GM21619 (cell line): ENCODE results near the gene DAPK3.
"Not testable (repeated sequence)": the region's sequence is repeated elsewhere in the genome, so short reads cannot be mapped to it uniquely, and the experiment has no call there.

Experiments
- ATAC-seq: cut with Tn5 transposase; IDR thresholded peaks from one replicate; pipeline ENCODE4 v1.9.1; 2021; ENCODE audit not compliant: unreplicated experiment

The DAPK3 gene

DNA sequence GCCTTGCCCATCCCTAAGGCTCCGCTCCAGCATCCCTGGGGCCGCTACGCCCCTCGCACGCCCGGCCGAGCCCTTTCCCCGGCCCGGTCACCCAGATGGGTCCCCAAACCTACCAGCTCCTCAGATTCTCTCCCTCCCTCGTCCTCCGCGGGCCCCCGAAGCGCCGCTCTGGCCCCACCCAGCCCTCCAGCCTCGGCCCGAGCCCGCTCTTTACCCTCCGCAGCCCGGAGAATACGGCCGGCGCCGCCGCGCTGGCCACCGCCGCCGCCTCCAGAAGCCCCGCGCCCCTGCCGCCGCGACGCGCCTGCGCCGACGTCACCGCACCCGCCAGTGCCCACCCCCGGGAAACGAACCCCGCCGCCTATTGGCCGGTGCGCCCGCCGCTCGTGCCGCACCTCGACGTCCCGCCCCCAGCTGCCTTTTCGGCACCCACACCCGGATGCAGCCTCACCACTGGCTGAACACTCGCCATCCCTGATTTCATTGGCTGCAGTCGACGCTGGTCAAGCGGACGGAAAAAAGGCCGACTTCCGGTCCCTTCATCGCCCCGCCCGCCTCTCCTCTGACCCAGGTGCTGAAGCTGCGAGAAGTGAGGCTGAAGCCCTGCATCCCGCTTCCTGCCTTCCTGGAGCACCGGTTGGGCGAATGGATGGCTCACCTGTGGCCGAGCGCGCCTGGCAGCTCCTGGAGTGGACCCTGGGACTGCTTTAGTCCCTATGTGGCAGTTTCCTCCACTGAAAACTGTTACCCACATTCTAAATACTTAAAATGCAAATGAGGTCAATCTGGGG lies at the start of gene DAPK3:
Gene DAPK3, minus strand, starts transcription at position 292 of the 791 bp plus-strand sequence. CDS start 1,364 bp downstream, outside the sequence.
- ATAC-seq: peak; percentile 89

DNA sequence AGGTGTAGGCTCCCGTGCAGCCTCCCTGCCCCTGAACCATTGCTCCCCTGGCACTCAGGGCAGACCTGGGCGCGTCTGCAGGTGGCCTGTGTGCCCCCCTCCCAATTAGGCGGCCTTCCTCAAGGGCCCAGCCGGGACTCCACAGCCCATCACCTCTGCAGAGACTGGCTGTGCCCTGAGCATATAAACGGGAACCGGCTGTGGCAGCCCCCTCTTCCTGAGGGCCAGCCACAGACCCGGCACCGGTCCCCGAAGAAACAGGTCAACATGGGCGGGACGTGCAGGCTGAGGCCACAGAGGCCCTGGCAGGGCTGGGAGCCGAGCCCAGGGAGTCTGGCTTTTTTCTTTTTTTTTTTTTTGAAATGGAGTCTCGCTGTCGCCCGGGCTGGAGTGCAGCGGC lies 48.7 kb upstream of the DAPK3 start:
- ATAC-seq: no peak

DNA sequence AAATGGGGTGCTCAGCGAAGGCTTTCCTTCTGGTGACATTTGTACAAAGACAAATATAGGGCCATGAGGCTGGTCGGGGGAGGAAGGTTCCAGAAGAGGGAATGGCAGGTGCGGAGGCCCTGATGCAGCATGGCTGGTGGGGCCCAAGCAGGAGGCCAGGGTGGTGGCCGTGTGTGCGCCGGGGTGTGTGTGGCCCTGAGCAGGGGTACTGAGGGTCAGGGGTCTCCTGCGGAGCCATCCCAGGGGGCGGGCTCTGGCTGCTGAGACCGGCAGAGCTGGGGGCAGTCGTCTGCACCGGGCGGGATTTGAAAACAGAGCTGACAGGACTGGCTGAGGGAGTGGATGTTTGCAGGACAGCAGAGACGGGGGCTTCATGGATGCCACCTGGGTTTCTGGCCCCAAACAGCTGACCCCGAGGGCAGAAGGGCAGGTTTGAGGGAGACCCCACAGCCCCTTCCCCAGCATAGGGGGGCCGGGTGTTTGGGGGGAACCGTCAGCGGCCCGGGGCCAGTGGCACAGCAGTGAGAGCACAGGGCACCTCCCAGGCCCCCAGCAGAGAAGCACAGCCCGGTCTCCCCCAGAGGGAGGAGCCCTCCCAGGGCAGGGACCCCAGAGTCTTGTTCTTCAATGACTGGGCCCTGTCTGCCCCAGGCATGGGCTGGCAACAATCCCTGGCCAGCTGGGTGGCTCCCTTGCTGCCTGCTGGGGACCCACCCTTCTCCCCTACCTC lies 48.0 kb upstream of the DAPK3 start:
- no peak for ATAC-seq

DNA sequence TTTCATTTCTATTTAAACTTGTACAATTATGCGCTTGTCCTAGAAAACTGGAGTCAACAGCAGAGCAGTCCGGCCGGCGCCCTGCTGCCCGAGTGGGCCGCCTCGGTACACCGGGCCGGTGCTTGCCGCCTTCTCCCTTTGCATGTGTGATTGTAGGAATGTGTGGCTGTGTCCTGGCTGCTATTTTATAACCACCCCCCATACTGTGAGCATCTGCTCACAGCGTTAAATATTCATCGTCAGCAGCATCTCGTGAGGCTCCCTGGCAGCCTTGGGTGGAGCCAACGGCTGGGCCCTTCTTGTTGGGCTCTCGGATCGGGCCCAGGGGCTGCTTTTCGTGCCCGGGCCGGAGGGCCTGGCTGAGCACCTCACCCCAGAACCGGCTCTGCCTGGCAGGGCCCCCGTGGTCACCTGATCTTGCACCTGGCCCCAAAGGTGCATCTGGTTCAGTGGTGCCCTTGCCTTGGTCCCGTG lies 47.3 kb upstream of the DAPK3 start:
- ATAC-seq: no peak

DNA sequence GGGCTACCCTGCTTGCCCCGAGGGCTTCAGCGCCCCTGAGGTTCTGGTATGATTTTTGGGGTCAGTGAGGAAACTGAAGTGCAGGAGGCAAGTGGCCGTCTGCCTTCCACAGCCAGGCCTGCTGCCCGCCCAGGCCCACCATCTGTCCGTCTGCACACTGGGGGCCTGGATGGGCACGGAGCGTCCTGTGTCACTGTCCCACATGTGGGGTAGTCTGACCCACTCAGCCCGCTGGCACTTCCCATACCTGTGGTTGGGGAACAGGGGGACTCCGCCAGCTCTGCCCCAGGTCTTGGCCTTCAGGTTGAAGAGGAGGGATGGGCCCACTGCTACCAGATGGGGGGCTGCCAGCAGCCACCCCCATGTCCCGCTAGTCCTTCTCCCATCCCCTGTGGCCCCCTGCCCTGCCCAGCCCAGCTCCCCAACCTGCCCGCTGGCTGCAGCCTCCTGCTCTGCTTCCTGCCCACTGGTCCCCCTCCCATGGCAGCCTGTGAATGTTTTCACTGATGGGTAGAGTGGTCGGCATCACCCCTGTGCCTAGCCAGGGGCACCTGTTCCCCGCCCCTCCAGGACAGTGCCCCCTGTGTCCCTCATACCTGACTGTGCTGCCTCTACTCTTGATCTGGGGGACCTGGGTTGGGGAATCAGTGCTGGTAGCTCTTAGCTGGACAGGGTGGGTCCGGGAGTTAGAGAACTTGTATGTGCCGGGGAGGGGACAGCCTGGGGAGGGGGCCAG lies 46.2 kb upstream of the DAPK3 start:
- no peak for ATAC-seq

DNA sequence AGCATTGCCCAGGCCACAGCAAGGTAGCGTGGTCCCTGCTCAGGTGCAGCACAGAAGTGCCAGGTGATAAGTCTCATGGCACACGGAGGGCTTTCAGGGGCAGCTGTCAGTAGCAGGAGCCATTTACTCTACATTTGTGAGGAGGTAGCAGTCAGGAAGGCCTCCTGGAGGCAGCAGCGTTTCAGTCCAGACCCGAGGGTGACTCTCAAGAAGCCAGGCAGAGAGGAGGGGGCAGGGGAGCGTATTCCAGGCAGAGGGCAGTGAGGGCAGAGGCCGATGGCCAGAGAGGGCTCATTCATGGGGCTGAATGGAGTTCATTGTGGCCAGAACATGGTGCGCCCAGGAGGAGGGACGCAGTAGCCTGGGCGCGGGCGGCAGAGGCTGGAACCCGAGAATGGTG lies 45.6 kb upstream of the DAPK3 start:
- no peak for ATAC-seq

DNA sequence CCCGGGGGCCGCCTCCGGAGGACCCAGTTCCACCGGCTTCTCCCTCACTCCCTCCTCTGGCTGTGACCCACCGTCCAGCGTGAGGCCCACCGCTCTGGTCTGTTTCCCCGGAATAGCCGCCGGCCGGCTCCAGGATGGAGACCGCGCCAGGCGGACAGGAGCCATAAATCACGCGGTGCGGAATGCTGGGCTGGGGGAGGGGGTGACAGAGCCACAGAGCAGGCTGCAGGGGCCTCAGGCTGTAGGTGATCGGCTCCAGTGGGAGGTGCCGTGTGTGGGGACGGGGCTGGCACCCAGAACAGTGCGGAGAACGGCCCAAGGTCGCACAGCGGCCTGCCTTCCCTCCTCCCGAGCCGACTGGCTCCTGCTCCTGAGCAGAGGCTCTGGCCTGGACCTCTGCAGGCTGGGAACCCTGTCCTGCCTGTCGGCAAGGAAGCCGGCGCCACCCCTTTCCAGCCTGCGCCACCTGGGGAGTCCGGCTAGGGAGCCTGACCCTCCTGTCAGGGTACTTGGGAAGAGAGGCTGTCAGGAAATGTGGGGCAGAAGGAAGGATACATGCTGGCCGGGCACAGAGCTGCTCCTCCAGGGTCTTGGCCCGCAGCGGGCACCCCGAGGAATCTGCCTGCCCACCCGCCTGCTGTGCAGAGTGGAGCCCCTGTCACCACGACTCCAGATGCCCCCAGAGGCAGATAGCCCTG lies 45.0 kb upstream of the DAPK3 start:
- ATAC-seq: no peak

DNA sequence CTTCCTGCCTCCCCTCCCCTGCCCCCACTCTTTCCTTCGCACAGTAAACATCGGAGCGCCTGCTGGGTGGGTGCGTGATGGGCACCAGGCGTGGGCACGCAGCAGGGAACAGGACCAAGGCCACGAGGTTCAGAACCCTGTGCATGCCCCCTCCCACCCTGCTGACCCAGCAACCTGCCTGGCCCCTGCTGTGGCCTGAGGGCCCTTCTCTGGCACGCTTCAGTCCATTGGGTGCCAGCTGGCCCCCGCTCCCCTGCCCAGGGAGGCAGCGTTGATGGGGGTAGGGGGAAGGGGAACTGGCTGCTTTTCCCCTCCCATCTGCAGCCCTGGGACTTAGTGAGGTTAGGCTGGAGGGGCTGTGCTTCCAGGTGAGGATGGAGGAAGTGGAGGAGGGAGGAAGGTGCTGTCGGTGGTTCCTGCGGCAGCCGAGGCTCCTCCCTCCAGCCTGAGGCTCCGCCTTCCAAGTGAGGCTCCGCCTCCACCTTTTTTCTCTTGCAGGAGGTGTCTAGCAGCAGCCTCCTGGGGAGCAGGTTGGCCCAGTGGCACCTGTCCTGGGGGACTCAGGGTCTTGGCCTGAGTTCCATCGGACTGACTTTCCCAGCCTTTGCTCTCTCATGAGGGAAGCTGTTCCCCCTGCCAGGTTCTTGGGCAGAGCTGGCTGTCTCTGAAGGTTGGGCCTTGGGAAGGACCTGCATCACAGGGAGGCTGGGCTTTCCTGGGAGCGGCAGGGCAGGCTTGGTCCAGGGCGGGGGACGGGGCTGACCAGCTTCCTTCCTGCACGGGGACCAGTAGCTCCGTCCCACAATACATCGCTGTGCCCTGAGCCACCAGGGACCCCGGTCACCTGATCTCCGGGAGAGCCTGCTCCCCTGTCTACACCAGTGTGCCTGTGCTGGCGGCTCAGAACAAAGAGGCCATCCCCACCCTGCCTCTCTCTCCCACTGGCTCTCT lies 43.9 kb upstream of the DAPK3 start:
- ATAC-seq: no peak

DNA sequence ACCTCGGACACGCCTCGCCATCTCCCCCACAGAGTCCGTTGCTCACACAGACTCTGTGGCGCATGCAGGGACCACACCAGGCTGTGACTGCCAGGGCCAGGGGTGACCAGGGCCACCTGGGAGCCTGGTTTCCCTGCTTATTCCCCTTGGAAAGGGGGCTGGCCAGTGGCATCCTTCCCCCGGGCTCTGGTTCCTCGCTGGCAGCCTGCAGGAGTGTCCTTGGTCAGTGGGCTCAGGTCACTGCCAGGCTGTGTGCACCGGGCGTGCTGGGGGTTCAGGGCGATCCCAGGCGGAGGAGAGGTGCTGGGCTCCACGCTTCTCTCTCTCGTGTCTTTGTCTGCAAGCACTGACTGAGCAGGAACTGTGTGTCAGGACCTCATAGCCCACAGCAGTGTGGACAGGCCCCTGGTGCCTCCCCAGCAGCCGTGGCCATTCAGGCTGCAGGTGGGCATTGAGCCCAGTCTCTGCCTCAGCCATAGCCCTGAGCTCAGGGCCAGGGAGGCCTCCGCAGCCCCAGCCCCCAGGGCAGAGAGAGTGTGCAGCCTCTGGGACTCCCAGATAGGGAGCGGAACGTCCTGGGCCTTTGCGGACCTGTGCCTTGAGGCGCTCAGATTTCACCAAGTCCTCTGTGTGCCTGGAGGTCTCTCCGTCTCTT lies 43.1 kb upstream of the DAPK3 start:
- ATAC-seq: no peak

DNA sequence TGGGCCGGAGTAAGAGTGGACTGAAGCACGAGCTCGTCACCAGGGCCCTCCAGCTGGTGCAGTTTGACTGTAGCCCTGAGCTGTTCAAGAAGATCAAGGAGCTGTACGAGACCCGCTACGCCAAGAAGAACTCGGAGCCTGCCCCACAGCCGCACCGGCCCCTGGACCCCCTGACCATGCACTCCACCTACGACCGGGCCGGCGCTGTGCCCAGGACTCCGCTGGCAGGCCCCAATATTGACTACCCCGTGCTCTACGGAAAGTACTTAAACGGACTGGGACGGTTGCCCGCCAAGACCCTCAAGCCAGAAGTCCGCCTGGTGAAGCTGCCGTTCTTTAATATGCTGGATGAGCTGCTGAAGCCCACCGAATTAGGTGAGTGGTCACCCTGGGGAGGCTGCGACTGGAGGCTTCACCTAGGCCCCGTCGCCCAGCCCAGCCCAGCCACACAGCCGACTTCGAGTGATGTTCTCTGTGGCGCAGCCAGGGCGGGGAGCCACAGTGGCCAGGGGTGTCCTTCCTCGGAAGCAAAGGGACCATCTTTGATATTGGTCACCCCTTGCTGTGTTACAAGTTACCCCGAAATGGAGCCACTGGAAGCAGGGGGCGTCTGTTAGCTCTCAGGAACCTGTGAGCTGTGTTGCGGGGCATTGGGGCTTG lies 42.2 kb upstream of the DAPK3 start:
- ATAC-seq: no peak

DNA sequence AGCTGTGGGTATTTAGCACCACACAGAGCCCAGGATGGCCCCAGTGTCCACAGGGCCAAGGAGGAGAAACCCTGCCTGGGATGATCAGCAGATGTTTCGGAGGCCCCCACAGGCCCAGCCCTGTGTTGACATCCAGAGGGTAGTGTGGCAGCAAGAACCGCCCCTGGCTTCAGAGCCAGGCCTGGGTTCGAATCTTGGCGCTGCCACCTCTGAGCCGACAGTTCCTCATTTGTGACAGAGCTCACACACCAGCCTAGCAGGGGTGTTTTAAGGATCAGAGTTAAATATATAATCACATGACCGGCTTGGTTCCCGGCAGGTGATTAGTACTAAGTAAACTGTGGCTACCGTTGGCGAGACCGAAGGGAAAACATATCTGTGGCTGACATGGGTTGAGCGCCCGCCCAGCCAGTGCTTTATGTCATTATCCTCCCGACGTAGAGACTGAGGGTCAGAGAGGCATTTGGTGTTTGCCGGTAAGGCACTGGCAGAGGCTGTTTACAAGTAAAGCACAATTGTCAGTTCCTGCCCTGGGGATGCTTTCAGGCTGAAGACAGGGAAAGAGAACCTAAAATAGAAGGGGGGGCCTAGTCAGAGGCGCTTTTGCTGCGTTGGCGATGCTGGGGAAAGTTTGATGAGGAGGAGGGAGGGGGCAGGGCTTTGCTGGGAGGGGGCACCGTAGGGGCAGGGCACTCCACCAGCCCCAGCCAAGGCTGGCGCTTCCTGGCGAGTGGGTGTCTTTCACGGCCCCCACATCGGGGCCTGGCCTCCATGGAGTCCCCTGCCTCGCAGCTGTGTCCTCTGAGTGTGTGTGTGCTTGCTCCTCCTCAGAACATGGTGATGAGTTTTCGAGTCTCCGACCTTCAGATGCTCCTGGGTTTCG lies 41.4 kb upstream of the DAPK3 start:
- ATAC-seq: no peak

DNA sequence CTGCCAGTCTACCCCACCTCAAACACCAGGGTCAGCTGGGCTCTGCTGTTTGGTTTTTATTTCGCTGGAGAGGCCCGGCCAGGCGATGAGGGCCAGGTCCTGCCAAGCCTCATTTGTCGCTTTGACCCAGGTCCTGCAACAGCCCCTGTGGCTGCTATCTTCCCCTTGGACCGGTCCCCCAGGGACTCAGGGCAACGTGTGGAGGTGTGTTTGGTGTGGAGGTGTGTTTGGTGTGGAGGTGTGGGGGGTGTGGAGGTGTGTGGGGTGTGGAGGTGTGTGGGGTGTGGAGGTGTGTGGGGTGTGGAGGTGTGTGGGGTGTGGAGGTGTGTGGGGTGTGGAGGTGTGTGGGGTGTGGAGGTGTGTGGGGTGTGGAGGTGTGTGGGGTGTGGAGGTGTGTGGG lies 40.5 kb upstream of the DAPK3 start:
- not testable (repeated sequence) for ATAC-seq

DNA sequence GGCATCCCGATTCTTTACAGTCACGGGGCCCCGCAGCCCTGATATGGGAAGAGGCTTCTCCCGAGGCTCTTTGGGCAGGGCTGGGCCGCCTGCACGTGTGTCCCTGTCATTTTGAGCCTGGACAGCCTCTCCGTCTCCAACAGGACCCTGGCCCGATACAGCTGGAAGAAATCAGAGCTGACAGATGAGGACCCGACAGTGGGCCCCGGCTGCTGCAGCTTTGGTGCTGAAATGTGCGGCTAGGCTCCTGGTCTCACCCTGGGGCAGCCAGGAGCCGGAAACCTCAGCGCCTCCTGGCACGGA lies 39.9 kb upstream of the DAPK3 start:
- ATAC-seq: no peak

DNA sequence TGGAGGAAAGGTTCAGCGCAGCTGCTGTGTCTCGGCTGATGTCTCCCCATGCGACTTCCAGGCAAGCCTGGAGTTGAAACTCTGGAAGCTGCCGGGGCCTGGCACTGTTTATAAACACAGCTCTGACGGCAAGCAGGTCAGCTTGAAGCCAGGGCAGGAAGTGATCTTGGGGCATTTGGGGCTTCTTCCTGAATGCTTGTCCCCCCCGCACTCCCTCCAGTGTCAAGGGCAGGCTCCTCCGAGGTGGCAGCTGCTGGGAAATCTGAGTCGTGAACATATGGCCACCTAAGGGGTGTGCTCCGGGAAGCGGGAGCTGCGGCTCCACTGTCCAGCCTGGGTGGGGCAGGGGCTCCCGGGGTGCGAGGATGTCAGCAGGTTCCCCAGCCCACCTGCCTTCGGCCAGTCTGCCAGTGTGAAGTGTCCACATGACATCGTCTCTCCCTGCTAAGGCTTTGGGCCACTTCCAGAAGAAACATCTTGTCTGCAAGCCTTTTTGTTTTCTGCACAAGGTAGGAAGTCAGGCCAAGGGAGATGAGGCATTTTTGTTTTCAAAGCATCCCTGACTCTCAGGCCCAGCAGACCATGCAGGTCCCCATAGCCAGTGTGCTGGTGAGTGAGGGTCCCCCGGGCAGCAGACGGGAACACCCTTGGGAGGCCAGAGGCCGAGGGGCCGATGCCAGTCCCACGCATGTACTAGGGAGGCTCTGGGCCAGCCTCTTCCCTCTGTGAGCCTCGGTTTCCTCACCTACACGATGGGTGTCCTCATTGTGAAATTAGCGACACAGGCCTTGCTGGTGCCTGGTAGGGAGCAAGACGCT lies 39.3 kb upstream of the DAPK3 start:
- no peak for ATAC-seq

DNA sequence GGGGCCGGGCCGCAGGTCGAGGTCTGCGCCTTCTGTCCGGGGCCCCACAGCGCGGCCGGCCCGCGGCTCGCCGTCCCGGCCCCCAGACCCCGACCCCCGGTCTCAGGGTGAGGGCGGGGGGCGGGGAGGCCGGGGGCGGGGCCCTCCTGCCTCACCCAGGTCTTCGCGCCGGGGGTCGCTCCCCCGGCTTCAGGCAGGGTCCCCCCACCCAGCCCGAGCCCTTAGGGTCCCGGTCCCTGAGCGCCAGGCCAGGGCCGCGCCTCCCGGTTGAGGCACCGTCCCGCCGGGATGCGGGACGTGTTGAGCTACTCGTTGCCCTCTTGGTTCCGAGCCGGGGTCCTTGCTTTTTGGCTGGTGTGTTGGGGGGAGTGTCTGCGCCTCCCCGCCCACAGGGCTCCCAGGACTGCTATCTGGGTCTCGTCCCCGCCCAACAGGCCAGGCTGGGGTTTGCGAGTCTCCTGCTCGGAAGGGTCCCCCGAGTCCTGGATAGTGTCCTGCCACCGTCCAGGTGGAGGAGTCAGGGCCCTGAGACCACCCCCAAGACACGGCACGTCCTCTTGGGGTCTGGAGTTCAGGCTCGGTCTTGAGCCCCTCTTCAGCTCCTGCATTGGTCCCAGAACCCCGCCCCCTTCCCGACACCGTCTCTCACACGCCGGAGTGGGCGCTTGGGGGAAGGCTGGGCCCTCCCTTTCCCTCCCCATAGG lies 37.1 kb upstream of the DAPK3 start:
- ATAC-seq: peak; percentile 9

DNA sequence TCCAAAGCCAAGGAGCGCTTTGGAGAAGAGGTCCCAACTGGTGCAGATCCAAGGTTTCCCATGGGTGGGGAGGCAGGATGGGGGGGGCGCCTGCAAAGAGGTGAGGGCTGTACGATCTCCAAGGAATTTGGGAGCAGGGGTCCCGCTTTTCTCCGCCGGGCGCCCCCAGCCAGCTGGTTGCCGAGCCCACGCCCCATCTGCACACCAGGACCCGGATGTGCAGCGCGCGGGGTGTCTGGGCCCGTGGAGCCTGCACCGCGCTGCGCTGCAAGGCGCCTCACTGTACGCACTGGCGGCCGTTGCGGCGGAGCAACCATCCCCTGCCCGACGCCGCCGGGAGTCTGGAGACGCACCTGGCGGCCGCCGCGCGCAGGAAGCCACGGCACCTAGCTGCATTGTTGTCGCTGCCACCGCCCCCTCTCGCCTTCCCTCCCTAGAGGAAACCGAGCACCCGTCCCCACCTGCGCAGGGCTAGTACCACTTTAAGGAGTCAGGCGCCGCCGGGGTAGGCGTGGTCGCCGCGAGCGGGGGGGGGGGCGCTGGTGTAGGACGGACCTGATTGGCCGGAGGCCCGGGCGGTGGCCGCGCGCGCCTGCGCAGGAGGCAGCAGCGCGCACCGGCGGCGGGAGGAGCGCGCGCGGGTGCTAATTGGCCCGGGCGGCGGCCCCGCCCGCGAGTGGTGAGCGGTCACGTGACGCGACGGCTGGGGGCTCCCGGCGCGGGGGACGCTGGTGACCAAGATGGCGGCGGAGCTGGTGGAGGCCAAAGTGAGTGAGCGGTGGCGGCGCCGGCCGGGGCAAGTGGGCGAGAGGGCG lies 36.3 kb upstream of the DAPK3 start, which contains the start of gene PIAS4:
Gene PIAS4, plus strand, starts transcription at position 716 of the 815 bp plus-strand sequence. Its CDS starts 25 bp downstream, at position 741.
- peak; percentile 71 for ATAC-seq
